Midbrain (tissue), 1 donor: Measurements from ENCODE around the gene PSMB10.
"Not testable (repeated sequence)": the region's sequence is repeated elsewhere in the genome, so short reads cannot be mapped to it uniquely, and the experiment has no call there.

Experiments
- DNase-seq: peaks from one replicate; lab custom pipeline; 2025; lab: John Stamatoyannopoulos, UW

Gene PSMB10

DNA sequence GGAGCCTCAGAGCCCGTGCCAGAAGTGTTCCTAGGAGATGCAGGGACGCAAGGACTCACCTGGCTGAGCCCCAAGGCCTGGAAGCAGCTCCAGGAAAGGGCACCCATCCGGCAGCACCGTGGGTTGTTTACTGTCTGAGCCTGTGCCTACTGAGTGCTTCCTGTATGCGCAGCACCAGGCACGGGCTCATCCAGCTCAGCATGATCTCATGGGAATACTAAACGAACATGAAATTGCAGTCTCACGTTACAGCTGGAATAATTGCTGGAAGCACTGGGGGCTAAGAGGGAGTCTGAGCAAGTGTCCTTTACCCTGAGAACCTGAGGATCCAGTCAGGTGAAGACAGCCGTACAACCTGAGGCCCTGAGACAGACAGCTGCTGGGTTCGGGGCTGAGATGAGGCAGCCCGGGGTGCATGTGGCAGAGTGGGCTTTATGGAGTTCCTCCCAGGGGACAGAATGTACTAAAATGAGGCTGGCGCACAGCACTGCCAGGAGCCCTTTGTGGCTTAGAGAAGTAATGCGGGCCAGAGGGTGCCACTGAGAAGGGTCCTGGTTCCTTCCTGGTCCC, 10.4 kb downstream of the PSMB10 start:
- DNase-seq, result peak; percentile 27

DNA sequence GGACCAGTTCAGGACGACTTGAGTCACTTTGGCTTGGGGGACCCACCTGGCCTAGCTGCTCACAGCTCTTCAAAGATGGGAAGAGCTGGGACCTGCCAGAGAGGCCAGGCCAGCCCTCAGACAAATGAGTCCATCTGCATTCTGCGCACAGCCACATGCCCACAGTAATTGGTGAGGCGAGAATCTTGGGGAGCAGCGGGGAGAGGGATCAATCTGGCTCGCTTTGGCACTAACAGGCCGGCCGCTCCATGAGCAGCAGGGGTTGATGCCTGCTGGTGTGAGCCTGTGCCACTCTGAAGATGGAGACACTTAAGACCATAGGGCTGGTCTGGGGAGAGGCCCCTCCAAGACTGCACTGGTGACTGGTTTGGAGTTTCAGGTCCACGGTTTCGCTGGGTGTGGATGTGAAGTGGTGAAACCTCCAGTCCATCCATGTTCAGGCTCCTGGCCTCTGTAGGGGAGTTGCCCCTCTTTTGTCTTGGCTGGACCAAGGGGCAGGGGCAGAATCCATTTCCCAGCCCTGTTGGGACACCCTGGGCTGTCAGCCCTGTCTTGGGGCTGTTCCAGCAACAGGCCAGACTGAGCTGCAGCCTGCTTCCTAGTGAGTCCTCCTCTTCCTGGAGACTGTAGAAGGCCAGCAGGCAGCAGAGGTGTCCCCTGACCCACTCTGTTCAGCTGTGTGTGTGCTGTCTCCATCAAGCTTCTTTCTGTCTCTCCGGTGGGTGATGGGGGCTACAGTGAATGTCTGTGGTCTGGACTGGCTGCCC, 12.3 kb downstream of the PSMB10 start:
- DNase-seq, result no peak

DNA sequence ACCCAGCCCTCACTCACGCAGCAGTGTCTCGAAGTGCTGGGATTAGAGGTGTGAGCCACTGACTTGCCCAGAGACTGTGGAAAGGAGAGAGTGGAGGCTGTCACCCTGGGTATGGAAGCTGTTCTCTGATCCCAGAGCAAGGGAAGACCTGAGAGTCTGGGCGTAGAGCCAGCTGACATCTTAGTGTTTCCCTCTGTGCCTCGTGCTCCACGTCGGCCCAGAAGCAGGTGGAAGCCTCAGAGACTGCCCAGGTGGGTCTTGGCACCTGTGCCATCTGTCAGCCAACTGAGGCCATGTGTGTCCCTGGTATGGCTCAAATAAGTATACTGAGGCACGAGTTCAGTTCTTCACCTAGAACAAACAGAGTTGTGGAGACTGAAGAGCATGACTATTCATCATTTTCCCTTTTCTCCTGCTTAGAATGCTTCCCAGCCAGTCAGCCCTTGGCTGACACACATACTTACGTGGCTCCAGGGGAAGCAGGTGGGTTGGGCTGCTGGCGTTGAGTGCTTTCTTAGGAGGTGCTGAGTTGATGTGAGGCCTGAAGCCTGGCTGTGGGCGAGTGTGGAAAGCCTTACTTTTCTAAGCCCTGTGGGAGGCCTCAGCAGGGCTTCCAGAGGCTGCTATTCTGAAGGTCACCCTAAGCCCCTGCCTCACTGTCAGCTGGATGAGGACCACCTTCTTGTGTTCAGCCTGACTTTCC, 13.1 kb downstream of the PSMB10 start:
- DNase-seq, result no peak

DNA sequence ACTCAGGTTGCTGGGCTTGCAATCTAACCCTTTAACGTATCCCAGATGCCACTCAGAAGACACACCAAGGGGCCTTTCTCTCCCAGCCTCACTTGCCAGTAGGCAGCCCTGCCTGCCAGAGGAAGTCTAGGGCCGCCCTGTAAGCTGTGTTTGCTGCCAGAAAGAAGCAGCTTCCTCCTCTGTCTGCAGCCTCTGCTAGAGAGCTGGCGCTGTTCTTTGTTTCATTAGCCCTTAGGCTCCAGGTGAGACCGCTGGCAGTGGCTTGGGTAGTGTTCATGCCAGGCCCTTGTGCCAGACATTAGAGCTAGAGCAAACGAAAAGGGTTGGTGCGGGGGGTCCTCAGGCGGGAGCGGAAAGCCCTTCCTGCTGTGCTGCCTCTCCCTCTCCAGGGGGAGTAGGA, 13.9 kb downstream of the PSMB10 start:
- DNase-seq, result no peak

DNA sequence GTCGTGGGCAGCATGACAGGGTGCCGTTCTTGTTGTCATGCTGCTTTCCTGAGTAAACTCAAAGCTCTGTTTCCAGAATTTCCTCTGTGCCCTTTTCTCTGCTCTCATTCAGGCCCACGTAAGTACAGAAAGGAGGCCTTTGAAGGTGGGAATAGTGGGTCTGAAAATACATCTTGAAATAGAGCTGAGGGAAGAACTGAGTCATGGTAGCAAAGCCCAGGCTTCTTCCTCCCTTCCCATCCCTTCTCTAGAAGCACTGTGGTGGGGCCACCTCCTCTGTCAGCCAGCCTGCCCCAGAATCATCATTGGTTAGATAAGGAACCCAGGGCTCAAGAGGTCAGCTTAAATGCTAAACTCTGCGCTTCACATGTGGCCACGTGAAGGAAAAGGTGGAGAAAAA, 14.4 kb downstream of the PSMB10 start:
- DNase-seq, result no peak

DNA sequence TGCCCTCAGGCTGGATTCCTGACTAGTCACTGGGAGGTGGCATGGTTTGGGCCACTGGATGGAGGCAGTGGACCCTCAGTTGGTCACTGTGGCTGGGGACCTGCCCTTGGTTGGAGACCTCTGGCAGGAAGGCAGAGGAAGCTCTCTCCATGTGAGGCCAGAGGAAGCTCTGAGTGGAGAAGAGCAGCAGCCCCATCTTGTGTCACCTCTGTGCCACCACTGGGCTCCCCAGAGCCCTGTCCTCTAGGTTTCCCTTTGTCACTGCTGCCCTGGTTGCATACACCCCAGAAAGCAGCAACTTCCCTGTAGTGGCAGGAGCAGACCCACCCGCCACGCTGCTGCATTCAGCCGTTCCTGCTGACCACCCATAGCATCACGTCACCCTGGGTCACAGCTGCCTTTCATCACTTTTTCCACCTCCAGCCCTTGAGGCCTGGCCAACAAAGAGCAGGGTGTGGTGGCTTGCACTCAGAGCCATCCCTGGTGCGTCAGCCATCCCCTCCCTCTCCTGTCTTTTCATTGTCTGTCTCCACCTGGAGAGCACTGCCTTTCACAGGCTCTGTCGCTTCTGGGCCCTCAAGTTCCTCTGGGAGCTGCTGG, 16.9 kb downstream of the PSMB10 start:
- no peak for DNase-seq

DNA sequence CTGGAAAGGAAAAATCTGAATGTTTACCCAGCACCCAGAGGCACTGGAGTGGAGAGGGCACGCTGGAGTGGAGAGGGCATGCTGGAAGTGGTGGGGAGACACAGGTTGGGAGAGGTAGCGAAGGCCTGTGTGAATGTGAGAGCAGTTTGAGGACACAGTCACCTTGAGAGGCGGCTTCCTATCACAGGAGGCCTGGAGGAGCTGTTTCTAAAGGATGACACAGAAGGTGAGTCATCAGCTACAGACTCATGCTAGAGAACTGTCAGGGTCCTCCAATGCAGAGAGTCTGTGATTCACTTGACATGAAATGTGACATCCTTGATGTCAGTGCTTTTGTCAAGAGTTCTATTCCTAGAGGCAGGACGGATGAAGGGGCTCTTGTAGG, 18.8 kb downstream of the PSMB10 start:
- DNase-seq, result no peak

DNA sequence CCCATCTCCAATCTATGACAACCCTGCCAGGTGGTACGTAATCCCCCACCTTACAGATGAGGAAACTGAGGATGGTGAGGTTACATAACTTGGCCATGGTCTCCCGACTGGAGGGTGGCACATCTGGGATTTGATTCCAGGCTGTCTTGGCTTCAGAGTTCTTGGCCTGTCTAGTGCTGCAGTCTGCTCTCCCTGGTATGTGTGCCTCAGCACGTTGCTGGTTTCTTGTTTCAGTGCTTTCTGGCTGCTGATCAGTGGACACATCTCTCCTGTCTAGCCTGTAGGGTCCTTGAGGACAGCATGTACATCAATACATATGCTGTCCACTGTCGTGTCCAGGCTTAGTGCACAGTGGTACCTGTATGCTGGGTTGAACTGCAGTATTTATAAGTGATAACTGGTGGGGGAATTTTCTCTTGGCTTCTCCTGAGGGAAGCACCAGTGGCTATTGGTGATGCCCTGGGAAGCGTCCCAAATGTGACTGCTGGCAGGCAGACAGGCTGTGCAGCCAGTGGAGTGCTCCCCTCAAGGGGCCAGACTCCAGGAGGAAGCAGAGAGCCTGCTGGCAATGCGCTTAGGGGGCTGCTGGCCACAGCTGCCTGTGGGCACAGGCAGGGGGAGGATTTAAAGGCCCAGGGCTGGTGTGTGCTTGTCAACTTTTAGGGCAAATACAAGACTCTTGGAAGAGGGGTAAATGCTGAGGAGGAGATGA, 19.4 kb downstream of the PSMB10 start:
- peak; percentile 65 for DNase-seq

DNA sequence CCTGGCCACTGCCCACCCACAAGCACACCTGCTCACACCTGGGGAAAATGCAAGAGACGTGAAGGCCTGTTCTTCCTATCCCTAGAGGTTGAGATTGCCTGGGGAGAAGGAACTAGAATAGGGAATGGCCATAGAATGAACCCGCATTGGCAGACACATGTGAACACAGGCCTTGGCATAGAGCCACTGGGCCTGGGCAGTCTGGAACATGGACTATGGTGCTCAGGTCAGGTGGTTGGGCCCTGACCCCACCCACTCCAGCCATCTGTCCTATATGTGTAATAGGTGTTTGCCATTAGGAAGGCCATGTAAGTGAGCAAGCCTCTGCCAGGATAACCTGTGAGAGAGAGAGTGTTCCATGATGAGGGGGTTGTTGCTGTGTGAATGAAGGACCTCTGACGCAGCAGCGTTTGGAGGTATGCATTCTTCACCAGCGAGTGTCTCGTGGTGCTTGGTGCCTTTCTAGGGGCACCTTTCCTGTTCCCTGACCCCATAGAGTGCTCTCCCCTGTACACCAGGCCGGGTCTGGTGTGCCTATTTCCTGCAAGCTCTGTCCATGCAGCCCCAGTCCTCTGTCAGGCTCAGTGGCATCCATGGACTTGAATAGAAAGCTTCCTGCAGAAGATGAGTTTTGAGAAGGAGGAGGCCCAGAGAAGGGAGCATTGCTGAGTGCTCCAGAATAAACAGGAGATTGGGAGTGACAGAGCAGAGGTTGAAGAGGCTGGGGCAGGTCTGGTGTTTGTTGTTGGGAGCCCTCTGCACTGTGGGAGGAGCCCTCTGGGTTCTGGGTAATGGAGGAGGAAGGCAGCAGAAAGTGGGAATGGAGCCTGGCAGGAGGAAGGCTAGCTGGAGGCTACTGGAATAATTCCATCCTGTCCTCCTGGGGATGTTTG, 20.6 kb downstream of the PSMB10 start:
- no peak for DNase-seq

DNA sequence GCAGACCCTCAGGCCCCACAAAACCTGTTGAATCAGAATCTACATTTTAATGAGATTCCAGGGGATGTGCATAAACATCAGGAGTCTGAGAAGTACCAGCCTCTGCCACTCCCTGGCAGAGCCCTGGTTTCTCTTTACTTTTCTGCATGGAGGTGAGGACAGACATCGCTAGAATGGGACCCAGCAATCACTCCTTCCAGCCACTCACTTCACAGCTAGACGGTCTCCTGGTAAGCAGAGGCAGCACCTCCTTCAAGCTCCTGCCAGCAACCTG, 21.2 kb downstream of the PSMB10 start:
- not testable (repeated sequence) for DNase-seq

DNA sequence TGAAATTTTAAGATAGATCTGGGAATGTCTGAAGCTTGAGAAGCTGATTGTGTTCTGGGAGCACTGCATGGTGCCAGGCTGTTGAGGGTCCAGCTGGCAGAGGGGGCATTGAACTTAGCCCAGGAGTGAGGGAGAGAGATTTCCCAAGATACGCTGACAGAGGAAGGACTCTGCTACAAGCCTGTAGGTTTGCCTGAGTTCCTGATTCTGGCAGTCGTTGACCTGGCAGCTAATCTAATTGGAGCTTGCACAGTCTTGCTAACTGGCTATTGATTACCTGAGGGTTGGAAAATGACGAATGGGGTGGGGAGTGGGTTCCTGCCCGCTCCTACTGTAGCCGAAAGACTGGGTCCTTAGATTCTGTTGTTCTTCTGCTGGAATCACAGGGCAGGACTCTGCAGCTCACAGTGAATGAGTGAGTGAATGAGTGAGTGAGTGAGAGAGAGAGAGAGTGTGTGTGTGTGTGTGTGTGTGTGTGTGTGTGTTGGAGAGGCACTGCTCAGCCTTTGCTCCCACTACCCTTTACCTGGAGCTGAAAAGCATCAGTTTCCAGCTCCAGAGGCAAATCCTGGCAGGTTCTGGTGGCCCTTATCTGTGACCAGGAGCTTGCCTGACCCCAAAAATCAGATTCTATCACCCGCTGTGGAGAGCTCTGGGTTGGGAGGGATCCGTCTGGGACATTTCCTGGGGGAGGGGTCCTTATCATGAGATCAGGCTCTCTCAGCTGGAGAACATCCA, 21.7 kb downstream of the PSMB10 start:
- DNase-seq, result no peak

DNA sequence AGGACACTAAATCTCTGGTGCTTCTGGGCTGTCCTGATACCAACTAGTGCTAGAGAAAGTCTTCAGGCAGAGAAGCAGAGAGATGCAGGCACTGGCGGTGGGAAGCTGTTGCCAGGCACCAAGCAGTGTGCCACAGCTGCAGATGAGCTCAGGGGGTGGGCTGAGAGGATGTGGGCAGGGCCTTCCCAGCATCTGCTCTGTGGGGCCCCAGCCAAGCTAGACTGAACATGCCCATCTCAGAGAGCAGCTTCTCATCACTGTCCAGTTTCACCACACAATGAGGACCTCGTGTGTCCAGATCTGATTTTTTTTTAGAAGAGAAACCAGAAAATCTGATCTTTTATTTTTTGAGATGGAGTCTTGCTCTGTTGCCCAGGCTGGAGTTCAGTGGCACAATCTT, 26.5 kb downstream of the PSMB10 start:
- DNase-seq, result peak; percentile 87

DNA sequence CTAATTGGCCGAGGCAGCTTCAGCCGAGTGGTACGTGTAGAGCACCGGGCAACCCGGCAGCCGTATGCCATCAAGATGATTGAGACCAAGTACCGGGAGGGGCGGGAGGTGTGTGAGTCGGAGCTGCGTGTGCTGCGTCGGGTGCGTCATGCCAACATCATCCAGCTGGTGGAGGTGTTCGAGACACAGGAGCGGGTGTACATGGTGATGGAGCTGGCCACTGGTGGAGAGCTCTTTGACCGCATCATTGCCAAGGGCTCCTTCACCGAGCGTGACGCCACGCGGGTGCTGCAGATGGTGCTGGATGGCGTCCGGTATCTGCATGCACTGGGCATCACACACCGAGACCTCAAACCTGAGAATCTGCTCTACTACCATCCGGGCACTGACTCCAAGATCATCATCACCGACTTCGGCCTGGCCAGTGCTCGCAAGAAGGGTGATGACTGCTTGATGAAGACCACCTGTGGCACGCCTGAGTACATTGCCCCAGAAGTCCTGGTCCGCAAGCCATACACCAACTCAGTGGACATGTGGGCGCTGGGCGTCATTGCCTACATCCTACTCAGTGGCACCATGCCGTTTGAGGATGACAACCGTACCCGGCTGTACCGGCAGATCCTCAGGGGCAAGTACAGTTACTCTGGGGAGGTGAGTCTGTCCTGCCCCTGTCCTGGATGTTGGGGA, 27.5 kb downstream of the PSMB10 start:
- no peak for DNase-seq

DNA sequence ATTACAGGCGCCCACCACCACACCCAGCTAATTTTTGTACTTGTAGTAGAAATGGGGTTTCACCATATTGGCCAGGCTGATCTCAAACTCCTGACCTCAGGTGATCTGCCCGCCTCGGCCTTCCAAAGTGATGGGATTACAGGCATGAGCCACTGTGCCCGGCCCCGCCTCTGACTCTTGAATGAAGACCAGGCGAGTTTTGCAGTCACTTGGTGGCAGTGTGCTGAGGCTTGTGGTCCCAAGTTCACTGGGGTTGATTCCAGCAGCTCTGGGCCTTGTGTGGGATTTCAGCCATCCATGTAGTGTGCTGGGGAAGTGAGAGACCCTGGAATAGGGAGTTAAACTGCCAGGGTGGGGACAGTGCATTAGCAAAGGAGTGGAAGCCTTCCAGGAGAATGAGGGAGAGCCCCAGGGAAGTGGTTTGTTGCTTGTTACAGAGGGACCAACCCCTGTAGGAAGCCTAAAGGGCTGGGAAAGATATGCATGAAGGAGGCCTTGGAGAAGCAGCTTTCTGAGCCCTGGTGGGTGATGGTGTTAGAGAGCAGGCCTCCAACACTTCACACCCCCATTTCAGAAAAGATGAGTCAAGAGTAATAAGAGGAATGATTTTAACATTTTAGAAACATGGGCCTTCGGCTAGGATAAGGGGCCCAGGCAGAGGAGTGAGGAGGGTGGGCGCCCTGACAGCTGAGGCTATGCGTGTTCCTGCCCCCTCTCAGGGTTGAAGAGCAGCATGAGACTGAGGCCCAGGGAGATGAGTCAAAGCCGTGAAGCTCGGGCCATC, 29.1 kb downstream of the PSMB10 start:
- DNase-seq, result no peak

DNA sequence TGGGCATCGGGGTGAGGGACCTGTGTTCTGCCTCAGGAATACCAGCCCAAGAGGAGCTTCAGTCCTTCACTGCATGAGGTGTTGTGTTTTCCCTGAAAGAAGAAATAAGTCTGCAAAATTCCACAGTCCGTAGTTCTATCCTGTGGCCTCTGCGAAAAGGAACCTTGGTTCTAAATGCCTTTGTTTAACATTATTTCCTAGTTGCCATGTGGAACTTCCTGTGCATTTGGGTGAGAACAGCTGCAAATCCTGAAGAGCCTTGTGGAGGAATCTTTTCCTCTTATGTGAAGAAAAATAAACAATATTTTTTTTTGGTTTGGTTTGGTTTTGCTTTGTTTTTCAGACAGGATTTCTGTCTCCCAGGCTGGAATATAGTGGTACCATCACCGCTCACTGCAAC, 33.8 kb downstream of the PSMB10 start:
- no peak for DNase-seq

DNA sequence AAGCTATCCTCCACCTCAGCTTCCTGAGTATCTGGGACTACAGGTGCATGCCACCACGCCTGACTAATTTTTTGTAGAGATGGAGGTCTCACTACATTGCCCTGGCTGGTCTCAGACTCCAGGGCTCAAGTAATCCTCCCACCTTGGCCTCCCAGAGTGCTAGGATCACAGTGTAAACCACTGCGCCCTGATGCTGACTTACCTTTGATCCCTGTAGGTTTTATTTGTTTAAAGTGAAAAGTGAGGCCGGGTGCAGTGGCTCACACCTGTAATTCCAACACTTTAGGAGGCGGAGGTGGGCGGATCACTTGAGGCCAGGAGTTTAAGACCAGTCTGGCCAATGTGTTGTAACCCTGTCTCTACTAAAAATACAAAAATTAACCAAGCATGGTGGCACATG, 34.9 kb downstream of the PSMB10 start:
- no peak for DNase-seq

DNA sequence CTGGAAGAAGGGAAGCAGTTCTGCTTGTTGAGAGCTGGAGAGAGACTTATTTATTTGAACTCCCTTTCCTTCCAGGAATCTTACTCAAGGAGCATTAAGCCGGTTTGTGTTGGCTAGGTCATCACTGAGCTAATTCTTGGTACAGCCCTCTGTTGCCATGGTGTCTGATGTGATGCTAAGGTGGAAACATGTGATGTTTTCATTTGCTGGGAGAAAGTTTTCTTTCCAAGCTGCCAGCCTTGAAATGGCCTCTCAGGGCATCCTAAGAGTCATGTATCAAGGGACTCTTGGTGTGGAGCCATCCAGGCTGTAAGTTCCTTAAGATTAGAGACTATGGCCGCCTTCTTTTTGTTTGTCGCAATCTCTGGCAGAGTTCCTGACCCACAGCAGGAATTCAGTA, 39.4 kb downstream of the PSMB10 start:
- DNase-seq, result peak; percentile 54

DNA sequence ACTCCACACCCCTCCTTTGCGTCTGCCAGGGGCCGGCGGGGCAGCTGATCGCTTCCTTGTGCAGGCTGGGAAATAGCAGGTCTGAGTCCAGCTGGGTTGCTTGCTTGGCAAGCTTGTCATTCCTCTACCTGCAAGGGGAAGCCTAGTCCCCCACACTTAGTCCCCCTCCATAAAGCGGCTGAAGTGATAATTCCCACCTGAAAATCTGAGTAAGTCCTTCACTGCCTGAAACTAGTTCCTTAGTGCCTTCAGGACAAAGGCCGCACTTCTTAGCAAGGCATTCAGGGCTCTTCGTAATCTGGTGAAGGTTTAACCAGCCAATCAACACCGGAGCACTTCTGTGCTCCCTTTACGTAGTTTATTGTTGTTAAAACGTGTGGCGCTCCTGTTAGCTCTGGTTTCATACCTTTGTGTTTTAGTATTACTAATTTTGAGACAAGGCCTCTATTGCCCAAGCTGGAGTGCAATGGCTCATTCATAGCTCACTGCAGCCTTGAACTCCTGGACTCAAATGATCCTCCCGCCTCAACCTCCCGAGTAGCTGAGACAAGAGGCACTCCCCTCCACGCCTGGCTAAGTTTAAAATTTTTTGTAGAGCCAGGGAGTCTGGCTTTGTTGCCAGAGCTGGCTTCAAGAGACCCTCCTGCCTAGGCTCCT, 42.8 kb downstream of the PSMB10 start:
- no peak for DNase-seq
